ENCODE data around the gene SLC31A1. TPM values are rescaled to one million over a fixed set of nuclear protein-coding genes. Genes with fewer than 3 reads are reported as not detected.

Gene SLC31A1
- total and polyA plus RNA-seq, 2 of the 8 experiments (the other 6 are each of a cell fraction or from before 2014, with no cell fraction given): 23.9 to 40.8 TPM

DNA sequence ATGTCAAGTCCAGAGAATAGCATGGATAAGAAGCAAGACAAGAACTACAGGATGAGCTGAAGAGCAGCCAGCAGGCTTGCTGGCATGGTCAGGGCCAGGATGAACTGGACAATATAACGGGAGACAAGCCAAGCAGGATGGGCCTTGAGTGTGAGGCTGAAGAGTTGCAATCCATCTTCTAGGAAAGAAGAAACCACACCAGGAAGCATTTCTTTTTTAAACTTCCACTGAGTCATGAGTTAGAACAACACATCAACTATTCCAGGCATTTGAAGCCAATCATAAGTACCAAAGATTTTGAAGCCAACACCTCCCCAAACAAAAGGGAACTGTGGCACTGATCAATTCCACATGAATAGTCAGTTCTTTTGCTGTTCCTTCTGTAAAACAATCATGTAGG, 43.3 kb upstream of the SLC31A1 start:
- H3K36me3 ChIP-seq (ENCODE audit: control insufficient read depth in 2 of 4, insufficient read depth in 4 of 4, low read length in 3 of 4): peaks cover 7 to 36% (median 24%) of the 10 kb centered on the region in 4 experiments; a peak in 7 of 8 replicates
- H2BK120ac ChIP-seq (replicated peaks; ENCODE audit: low read depth, low read length): no peak overlapping the region
- ChIA-PET CTCF (ENCODE audit: partially characterized antibody) (interaction anchor here (1.9 kb wide), 1 partner anchor 27 kb away, joined by 5 read pairs; the partner anchor contains the start of gene SLC31A2), POLR2A (ENCODE audit: partially characterized antibody) (no interaction called here)
- H3K27me3 ChIP-seq (replicated peaks in 1 of 4; ENCODE audit: control insufficient read depth in 3 of 4, extremely low read depth in 1 of 4, insufficient read depth in 3 of 4, low read length in 3 of 4): no peaks in the 10 kb centered on the region
- no peak overlapping the region for H3K27ac ChIP-seq (ENCODE audit: low read depth, low read length)
- H3K56ac ChIP-seq (replicated peaks; ENCODE audit: insufficient read length, low read depth, low read length): no peak overlapping the region
- no peak overlapping the region for H2BK12ac ChIP-seq (ENCODE audit: low read depth, low read length)
- 85% methylated on average over 1 of the region's 1 CpG; no CpG with 5 or more reads in 1 of the 2 experiments for WGBS, 2 experiments (ENCODE audit: extremely low coverage in 1 of 2, insufficient coverage in 1 of 2, insufficient read length in 1 of 2, insufficient replicate concordance in 2 of 2, low coverage in 1 of 2, low lambda C conversion rate in 2 of 2, missing lambda C conversion rate in 1 of 2)
- H3K9ac ChIP-seq (replicated peaks in 1 of 4; ENCODE audit: extremely low read depth in 1 of 4, low read depth in 3 of 4, low read length in 3 of 4): no peak overlapping the region
- H2BK20ac ChIP-seq (ENCODE audit: low read length): no peak overlapping the region
- no peak overlapping the region for H2BK5ac ChIP-seq (ENCODE audit: low read depth, low read length)
- no peak overlapping the region for H2AFZ ChIP-seq (ENCODE audit: low read length)
- no peaks in the 10 kb centered on the region for H3K79me1 ChIP-seq (ENCODE audit: low read depth, low read length)
- H2AK5ac ChIP-seq (ENCODE audit: low read depth, low read length): no peak overlapping the region
- H3K23me2 ChIP-seq (ENCODE audit: low read depth, low read length): no peaks in the 10 kb centered on the region
- no peaks in the 10 kb centered on the region for H3K4me1 ChIP-seq (replicated peaks in 1 of 4; ENCODE audit: control insufficient read depth in 3 of 4, insufficient read depth in 4 of 4, low read length in 3 of 4)
- no peak overlapping the region for H3K4ac ChIP-seq (replicated peaks; ENCODE audit: insufficient read length, low read depth, low read length)
- no peak overlapping the region for H3K4me3 ChIP-seq (ENCODE audit: extremely low read depth in 1 of 4, insufficient read depth in 2 of 4, low read depth in 3 of 4, low read length in 4 of 4)
- H4K8ac ChIP-seq (ENCODE audit: extremely low read depth, insufficient read depth, low read length): no peak overlapping the region
- H2BK15ac ChIP-seq (ENCODE audit: low read length): no peak overlapping the region
- H4K5ac ChIP-seq (ENCODE audit: insufficient read length, low read depth, low read length): no peak overlapping the region
- DNase-seq (ENCODE audit: low read depth in 1 of 2, low spot score in 2 of 2) (no peak), FAIRE-seq (no peak)
- no peaks in the 10 kb centered on the region for H4K20me1 ChIP-seq (replicated peaks in 1 of 2; ENCODE audit: control insufficient read depth in 1 of 2, insufficient read depth in 2 of 2, low read length in 2 of 2)
- H3K4me2 ChIP-seq (ENCODE audit: insufficient read depth in 1 of 2, low read depth in 2 of 2, low read length in 2 of 2): no peak overlapping the region
- no peak overlapping the region for H4K91ac ChIP-seq (replicated peaks; ENCODE audit: insufficient read length, low read length)
- no peak overlapping the region for H3K23ac ChIP-seq (ENCODE audit: insufficient read length)
- H3K9me3 ChIP-seq (ENCODE audit: insufficient read depth in 2 of 2, low read depth in 1 of 2, low read length in 1 of 2): no peaks in the 10 kb centered on the region
- H3K79me2 ChIP-seq (ENCODE audit: control insufficient read depth in 1 of 2, insufficient read depth in 2 of 2, low read length in 2 of 2): no peaks in the 10 kb centered on the region
- H3K18ac ChIP-seq (ENCODE audit: extremely low read depth, low read length): no peak overlapping the region
- H3K14ac ChIP-seq (ENCODE audit: insufficient read length): no peak overlapping the region
- TF ChIP-seq SIRT6 (IDR thresholded peaks at IDR 0.05; ENCODE audit: low read length) (no peak), JUN (IDR thresholded peaks at IDR 0.05; ENCODE audit: low read depth, low read length) (no peak), PHF8 (conservative IDR thresholded peaks at IDR 0.05; ENCODE audit: low read depth, low read length) (no peak), EGR1 (IDR thresholded peaks at IDR 0.05; ENCODE audit: borderline replicate concordance, low read depth, low read length) (no peak), SUZ12 (IDR thresholded peaks at IDR 0.05; ENCODE audit: low read length) (no peak), POU5F1 (IDR thresholded peaks at IDR 0.05; ENCODE audit: low read depth, low read length) (no peak), GABPA (IDR thresholded peaks at IDR 0.05; ENCODE audit: borderline replicate concordance, insufficient read depth, low read length) (no peak), CREB1 (IDR thresholded peaks at IDR 0.05) (no peak), TEAD4 (IDR thresholded peaks at IDR 0.05; ENCODE audit: low read depth, low read length) (no peak)
- TF ChIP-seq, protein P1, sequence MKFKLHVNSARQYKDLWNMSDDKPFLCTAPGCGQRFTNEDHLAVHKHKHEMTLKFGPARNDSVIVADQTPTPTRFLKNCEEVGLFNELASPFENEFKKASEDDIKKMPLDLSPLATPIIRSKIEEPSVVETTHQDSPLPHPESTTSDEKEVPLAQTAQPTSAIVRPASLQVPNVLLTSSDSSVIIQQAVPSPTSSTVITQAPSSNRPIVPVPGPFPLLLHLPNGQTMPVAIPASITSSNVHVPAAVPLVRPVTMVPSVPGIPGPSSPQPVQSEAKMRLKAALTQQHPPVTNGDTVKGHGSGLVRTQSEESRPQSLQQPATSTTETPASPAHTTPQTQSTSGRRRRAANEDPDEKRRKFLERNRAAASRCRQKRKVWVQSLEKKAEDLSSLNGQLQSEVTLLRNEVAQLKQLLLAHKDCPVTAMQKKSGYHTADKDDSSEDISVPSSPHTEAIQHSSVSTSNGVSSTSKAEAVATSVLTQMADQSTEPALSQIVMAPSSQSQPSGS (IDR thresholded peaks at IDR 0.05; ENCODE audit: low read length): no peak
- TF ChIP-seq, protein P2, sequence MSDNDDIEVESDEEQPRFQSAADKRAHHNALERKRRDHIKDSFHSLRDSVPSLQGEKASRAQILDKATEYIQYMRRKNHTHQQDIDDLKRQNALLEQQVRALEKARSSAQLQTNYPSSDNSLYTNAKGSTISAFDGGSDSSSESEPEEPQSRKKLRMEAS (IDR thresholded peaks at IDR 0.05): no peak
- TF ChIP-seq, protein P3, sequence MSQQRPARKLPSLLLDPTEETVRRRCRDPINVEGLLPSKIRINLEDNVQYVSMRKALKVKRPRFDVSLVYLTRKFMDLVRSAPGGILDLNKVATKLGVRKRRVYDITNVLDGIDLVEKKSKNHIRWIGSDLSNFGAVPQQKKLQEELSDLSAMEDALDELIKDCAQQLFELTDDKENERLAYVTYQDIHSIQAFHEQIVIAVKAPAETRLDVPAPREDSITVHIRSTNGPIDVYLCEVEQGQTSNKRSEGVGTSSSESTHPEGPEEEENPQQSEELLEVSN (IDR thresholded peaks at IDR 0.05): no peak
